Panc1 (cell line): ENCODE measurements around the gene CHRM4. TPM values are rescaled to one million over a fixed set of nuclear protein-coding genes. Genes with fewer than 3 reads are reported as not detected.

Source experiments
- ATAC-seq: fragments of 200-7000 bp; cut with Tn5 transposase; 2 replicates; pipeline ENCODE4 v1.9.1; 2020; ENCODE audit warnings: mild to moderate bottlenecking, moderate library complexity
- BruUV-seq: library from RNA; stranded (reverse); fragments of 400-500 nt; replicated peaks from 2 replicates; lab custom pipeline; 2021; lab: Mats Ljungman, UMichigan
- CTCF ChIA-PET: fragments of 300-600 bp; sonication (Branson Sonifier 250); formaldehyde crosslinking; loops from one replicate; lab custom pipeline; 2022; ENCODE audit warnings: antibody characterized with exemption; lab: Charles Lee
- POLR2A ChIA-PET: fragments of 300-600 bp; sonication (Branson Sonifier 250); formaldehyde crosslinking; loops from one replicate; lab custom pipeline; 2022; ENCODE audit warnings: antibody characterized with exemption; lab: Charles Lee
- DNase-seq: peaks from one replicate; pipeline ENCODE4 v3.0.0-alpha.2; 2010; ENCODE audit warnings: low read depth, low spot score
- H3K27ac ChIP-seq: 2 replicates; pipeline ENCODE4 v1.5.1; 2011; ENCODE audit warnings: mild to moderate bottlenecking, low read length, inconsistent platforms
- H3K27me3 ChIP-seq: fragments of 200-500 bp; sonication (Bioruptor generic); 2 replicates; pipeline ENCODE4 v1.6.0; 2014; ENCODE audit warnings: low read length, inconsistent platforms; ENCODE audit not compliant: control insufficient read depth, insufficient read depth
- H3K36me3 ChIP-seq: fragments of 200-500 bp; sonication (Bioruptor generic); 2 replicates; pipeline ENCODE4 v1.5.1; 2014; ENCODE audit warnings: inconsistent platforms, mild to moderate bottlenecking, low read length, moderate library complexity; ENCODE audit not compliant: control insufficient read depth, insufficient read depth
- H3K4me1 ChIP-seq: 2 replicates; pipeline ENCODE4 v1.5.1; 2011; ENCODE audit warnings: inconsistent platforms, mild to moderate bottlenecking, low read length, moderate library complexity; ENCODE audit not compliant: control insufficient read depth, insufficient read depth
- H3K4me3 ChIP-seq, 2 experiments: 2 replicates each; pipeline ENCODE4 v1.5.1; 2011 to 2012; ENCODE audit warnings: low read depth in 2 of 2, low read length in 2 of 2, mild to moderate bottlenecking in 2 of 2, inconsistent platforms in 1 of 2, moderate library complexity in 1 of 2
- H3K9me3 ChIP-seq: fragments of 200-500 bp; sonication (Bioruptor generic); 2 replicates; pipeline ENCODE4 v1.5.1; 2014; ENCODE audit warnings: low read depth, mild to moderate bottlenecking, inconsistent platforms, low read length, moderate library complexity; ENCODE audit not compliant: control insufficient read depth, insufficient read depth
- CTCF ChIP-seq: fragments of 450-650 bp; IDR thresholded peaks from 2 replicates; pipeline ENCODE4 v1.5.1; 2017; ENCODE audit warnings: mild to moderate bottlenecking
- POLR2AphosphoS5 ChIP-seq: IDR thresholded peaks from 2 replicates; pipeline ENCODE4 v1.6.1; 2012; ENCODE audit warnings: mild to moderate bottlenecking, low read depth, low read length, moderate library complexity
- REST ChIP-seq, 2 experiments: IDR thresholded peaks; 2 replicates each; pipeline ENCODE4 v1.6.1; 2011 to 2012; ENCODE audit warnings: low read depth in 2 of 2, control low read depth in 1 of 2, low read length in 1 of 2, mild to moderate bottlenecking in 1 of 2, moderate library complexity in 1 of 2; ENCODE audit not compliant: insufficient read depth in 1 of 2
- SIN3A ChIP-seq: IDR thresholded peaks from 2 replicates; pipeline ENCODE4 v1.6.1; 2012; ENCODE audit warnings: low read depth, mild to moderate bottlenecking, low read length, moderate library complexity, borderline replicate concordance; ENCODE audit not compliant: insufficient read depth
- TCF7L2 ChIP-seq: IDR thresholded peaks from 2 replicates; pipeline ENCODE4 v1.6.1; 2011; ENCODE audit warnings: mild to moderate bottlenecking, low read depth, low read length, inconsistent platforms
- in situ Hi-C: cut with HindIII; loops from 2 replicates; pipeline ENCODE4 v1.10.0; 2016; ENCODE audit warnings: low sequenced_read_pairs, low pct_unique_long_range_greater_than_20kb
- intact Hi-C: fragments of 100-400 bp; cut with micrococcal nuclease; formaldehyde crosslinking; loops from one replicate; pipeline ENCODE4 v1.10.0; 2022; ENCODE audit not compliant: unreplicated experiment
- total RNA-seq: library from RNA; stranded (reverse); gene quantifications from one replicate; pipeline ENCODE4 v1.2.1, GENCODE V29; 2021; ENCODE audit not compliant: unreplicated experiment

Gene CHRM4
- total RNA-seq, 1 experiment from 2014 or later = 3.1 TPM

- Histone ChIP-seq H3K9me3 (no peaks in the 10 kb centered on the region), H3K27me3 (no peaks in the 10 kb centered on the region), H3K36me3 (peaks cover 4% of the 10 kb centered on the region; the same call in 1 of the 2 replicates), H3K27ac (peak overlapping the region; percentile 95), H3K4me1 (peaks cover 68% of the 10 kb centered on the region), H3K4me3 (no peak overlapping the region)
- TF ChIP-seq TCF7L2 = no peak
- no peak for TF ChIP-seq SIN3A
- TF ChIP-seq CTCF = no peak
- TF ChIP-seq REST (IDR thresholded peaks at IDR 0.05; ENCODE audit: insufficient read depth in 1 of 2, low read depth in 2 of 2, low read length in 1 of 2) = no peak
- no peak for TF ChIP-seq POLR2AphosphoS5
- intact Hi-C loops = no loop called here
- ChIA-PET CTCF (interaction anchor here (1.3 kb wide), 1 partner anchor 26 kb away, joined by 5 read pairs; no protein-coding TSS in a partner anchor), POLR2A (no interaction called here)
- no TSS peak for BruUV-seq
- in situ Hi-C loops = no loop called here
- DNase-seq = no peak
- no peak for ATAC-seq
Measured at GRCh38 chr11:46364791-46365190, 26.8 kb downstream of the CHRM4 start.

GRCh38 chr11:46364056-46364455 is 27.5 kb downstream of the CHRM4 start:
- Histone ChIP-seq H3K9me3 (no peaks in the 10 kb centered on the region), H3K27ac (peak overlapping the region; percentile 95), H3K36me3 (peaks cover 4% of the 10 kb centered on the region; the same call in 1 of the 2 replicates), H3K4me1 (peaks cover 65% of the 10 kb centered on the region), H3K4me3 (0 out of 4 replicates have a peak overlapping the region, but pooled peaks of 1 of the 2 experiments have one; percentile 1), H3K27me3 (no peaks in the 10 kb centered on the region)
- ChIA-PET CTCF (interaction anchor here (0.5 kb wide), 1 partner anchor 10 kb away, joined by 4 read pairs; no protein-coding TSS in a partner anchor), POLR2A (no interaction called here)
- intact Hi-C loops = no loop called here
- in situ Hi-C loops = no loop called here
- no peak for DNase-seq
- BruUV-seq = no TSS peak
- no peak for TF ChIP-seq CTCF
- TF ChIP-seq POLR2AphosphoS5 = no peak
- no peak for TF ChIP-seq SIN3A
- no peak for TF ChIP-seq TCF7L2
- TF ChIP-seq REST (IDR thresholded peaks at IDR 0.05; ENCODE audit: insufficient read depth in 1 of 2, low read depth in 2 of 2, low read length in 1 of 2) = no peak
- ATAC-seq = no peak
